ENCODE results near the gene KCNJ6.

KCNJ6 gene

DNA sequence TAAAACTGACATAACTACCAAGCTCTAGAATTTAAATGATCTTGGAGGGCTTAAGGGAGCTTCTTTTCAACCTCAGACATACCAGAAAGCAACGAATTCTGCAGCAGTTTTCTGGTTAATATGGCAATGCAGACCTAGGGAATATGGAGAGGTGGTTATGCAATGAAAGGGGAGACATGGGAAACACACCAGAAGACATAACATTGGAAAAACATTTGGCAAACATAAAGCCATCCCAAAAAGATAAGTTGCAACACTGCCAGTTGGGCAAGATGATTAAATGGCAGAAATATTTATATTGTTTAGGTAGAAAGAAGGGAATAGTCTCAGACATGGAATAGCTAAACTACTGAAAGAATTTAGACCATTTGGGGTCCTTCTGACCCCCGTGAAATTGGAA, 104.5 kb downstream of the KCNJ6 start:
- no peak for DNase-seq

DNA sequence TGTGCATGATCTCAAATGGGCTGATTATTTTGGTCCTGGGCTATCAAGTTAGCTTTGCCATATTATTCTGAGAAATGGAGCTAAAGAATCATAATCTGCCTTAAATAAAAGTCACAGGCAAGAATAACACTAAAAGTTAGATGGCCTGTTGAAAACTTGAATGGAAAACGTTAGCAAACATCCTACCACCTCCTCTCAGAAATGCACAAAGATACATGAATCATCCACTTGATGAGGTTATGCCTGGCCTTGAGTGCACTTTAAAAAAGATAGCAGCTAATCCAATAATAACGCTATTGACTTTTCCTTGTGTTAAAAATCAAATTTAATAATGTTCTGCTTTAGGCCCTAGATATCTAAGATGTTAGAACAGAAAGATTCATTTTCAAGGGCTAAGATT, 108.0 kb downstream of the KCNJ6 start:
- no peak for DNase-seq

DNA sequence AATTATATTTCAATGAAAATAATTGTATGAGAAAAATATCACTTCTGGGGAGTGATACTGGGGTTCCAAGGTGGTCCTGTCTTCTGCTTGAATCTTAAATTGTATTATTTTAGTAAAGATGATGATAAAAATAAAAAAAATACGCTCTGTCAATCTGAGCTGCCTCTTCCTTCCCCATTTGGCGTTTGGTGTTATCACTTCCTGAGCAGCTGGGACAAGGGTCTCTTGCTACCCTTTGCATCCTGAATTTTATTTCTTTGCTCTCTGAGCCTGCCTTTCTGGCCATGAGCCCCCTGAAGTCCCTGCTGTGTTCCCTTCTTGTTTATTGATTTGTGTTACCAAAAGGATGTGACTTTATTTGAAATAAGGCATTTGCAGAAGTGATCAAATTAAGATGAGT, 111.0 kb downstream of the KCNJ6 start:
- no peak for DNase-seq

- no peak for DNase-seq
Observed at GRCh38 chr21:37804001-37804400, 112.3 kb downstream of the KCNJ6 start.

DNA sequence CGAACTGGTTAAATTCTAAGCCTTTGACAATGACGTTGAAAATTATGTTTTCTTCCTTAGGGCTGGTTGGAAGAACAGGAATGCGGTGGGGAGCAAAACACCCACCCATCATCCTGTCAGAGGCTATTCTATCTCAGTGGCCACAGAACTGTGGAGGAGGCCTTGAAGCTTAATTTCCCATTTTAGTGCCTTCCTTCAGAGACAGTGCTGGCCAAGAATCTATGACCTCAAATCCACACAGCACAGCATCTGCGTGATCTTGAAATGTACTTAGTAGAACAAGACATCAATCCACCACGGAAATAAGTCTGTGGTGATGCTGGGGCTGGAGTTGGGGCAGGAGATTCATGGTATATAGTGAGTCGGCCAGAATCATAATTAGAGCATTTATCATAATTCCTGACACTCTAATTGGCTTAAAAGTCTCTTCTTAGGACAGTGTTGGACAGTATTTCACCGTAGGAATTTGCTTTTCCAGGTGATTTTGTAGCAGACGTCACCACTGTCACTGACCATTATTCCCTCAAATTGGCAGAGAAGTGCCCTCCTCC, 113.1 kb downstream of the KCNJ6 start:
- no peak for DNase-seq

GRCh38 chr21:37800456-37801061, 115.7 kb downstream of the KCNJ6 start:
- DNase-seq, result no peak

DNA sequence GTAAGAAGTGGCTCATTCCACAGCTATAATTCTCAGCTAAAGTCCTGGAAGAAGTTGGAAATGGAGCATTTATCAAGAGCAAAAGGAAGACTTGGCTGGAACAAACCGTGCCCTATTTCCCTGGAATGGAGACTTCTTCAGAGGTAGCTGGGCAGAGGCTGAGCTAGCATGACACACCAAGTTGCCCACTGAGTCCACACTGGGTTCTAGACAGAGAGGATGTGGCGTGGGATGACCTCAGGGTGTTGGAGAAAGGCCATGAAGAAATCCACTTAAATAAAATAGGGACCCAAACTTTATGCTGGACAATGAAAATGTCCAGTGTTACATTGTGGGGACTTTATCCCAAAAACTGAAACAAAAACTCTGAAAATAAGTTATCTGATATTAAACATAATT, 116.2 kb downstream of the KCNJ6 start:
- no peak for DNase-seq

DNA sequence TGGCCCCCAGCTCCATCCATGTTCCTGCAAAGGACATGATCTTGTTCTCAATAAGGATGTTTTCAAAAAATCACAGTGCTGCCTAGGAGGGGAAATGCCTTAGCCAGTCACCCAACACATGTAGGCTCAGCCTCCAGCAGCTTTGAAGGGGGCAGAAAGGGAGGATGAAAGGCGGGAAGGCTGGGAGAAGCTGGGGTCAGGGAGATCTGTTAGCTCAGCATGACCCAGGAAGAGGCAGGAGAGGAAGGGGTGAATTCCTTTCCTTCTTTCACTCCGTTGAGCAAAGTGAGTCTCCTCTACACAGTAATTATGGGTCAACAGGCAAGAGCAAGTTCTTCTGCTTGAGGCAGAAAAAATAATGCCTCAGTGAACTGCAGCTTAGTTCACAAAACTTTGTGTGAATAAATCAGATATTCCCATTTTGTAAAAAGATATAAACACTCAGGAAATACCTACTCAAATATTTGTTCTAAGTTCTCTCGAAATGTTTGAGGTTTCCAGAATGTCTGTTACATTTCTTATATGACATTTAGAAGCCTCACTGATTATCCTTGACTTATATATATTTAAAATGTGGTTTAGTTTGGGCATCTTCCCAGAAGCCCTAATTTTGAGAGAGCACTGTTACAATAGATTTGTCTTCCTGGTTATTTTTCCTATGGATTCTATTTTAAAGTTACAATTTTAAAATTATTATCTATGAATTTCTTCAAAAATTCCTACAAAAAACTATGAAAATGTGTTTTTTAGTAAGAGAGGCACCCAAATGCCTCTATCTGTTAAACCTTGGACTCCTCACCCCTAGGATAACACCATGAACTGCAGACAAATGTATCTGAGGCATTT, 116.8 kb downstream of the KCNJ6 start:
- DNase-seq, result no peak

GRCh38 chr21:37797403-37797802, 118.9 kb downstream of the KCNJ6 start:
- no peak for DNase-seq

GRCh38 chr21:37796011-37796410, 120.2 kb downstream of the KCNJ6 start:
- no peak for DNase-seq

DNA sequence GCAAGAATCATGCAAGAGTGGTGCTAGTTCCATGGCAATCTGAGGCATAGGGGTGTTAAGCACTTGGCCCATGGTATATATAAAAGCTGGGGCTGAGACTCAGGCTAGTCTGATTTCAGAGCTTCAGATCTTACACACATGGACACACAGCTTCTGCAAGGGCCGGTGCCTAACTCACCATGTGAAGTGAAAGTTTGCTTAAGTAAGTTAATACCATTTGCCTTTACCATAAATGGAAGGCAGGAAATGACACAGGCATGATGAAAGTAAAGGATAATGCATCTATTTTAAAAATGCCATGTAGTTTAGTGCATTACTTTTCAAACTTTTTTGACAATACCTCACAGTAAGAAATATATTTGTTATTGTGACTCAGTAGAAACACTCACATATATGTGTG, 122.6 kb downstream of the KCNJ6 start:
- peak in 2 of 3 donors; percentile 4 to 13 for DNase-seq

GRCh38 chr21:37792046-37792445, 124.2 kb downstream of the KCNJ6 start:
- no peak for DNase-seq

GRCh38 chr21:37790905-37791304, 125.4 kb downstream of the KCNJ6 start:
- DNase-seq, result no peak

GRCh38 chr21:37788503-37788902, 127.8 kb downstream of the KCNJ6 start:
- DNase-seq, result no peak

GRCh38 chr21:37787456-37787855, 128.8 kb downstream of the KCNJ6 start:
- no peak for DNase-seq

GRCh38 chr21:37784591-37785318, 131.5 kb downstream of the KCNJ6 start:
- DNase-seq, result no peak

DNA sequence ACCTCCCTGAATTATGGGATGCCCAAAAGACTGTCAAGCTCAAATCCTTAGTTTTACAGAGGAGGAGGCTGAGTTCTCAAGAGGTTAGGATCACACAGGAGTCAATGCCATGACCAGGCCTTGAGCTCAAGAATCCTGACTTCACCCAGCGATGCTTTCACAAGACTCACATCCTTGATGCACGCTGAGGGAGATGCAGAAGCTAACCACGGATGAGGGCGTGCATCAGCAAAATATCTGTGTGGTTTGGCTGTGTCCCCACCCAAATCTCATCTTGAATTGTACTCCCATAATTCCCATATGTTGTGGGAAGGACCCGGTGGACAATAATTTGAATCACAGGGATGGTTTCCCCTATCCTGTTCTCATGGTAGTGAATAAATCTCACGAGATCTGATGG, 133.2 kb downstream of the KCNJ6 start:
- DNase-seq, result no peak

DNA sequence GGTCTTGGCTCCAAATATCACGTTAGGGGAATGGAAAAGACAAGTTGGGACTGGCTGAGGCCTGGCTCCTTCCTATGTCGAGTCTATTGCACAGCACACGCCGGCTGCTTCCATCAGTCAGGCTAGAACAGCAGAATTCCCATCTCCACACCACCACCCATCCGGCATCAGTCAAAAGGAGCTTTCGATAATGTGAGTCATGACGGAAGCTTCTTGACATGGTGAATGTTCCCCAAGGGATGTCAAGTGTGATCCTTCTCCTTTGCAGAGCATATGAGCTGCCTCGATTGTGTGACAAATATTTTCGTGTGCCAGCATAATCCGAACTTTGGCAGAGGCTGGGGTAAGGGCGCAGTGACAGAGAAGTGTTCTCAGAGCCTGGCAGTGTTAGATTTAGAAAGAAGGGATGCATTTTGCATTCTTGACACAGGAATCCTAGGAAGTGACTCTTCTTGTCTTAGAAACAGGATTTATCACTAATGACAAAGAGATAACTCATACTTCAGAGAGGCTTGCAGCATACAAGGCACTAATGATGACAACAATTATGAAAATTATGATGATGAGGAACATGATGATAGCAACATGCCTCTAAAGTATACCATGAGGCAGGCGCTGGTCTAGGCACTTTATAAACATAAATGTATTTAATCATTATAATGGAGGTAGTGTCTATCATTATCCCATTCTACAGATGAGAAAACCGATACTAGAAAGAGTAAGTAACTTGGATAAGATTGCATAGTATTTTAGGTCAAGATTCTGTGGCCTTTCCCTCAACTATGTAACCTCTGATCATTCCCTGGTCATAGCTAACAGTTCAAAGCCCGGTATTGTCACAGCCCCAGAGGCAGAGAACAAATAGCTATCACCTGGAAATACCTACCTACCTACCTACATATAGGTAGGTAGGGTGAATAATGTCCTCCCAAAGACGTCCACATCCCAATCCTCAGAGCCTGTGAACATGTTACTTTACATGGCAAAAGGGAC, 135.0 kb downstream of the KCNJ6 start:
- DNase-seq, result no peak

DNA sequence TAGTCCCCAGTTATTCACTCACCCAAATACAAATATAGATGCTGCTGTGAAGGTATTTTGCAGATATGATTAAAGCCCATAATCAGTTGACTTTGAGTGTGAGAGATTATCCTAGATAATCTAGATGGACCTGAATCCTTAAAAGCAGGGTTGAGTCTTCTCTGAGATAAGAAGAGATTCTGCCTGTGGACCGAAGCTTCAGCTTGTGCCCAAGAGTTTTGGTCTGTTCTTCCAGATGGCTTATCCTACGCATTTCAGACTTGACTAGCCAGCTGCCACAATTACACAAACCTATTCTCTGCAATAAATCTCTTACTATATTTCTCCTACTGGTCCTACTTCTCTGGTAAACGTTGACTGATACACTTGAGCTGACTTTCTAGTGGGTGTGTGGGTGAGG, 145.1 kb downstream of the KCNJ6 start:
- no peak for DNase-seq

GRCh38 chr21:37770461-37770860, 145.8 kb downstream of the KCNJ6 start:
- DNase-seq, result no peak

GRCh38 chr21:37769656-37770055, 146.6 kb downstream of the KCNJ6 start:
- DNase-seq, result no peak

DNA sequence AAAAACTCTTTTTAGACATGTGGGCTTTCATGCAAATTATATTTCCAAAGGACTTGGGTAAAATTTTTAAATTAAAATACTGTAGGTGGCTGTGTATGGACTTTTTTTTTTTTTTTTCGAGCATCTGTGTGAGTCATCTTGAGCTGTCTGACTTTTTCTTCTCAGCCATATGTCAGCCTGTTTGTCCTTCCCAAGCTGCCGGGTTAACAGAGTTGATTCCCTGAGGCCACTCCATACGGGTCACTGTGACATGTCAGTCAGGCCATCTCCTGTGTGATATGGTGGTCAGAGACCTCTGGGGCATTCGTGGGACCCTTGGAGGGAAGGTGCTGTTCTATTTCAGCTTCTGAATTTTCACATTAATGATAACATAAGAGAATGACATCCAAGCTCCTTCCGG, 148.3 kb downstream of the KCNJ6 start:
- DNase-seq, result no peak
